ENCODE measurements around the gene KCTD10. TPM values are rescaled to one million over a fixed set of nuclear protein-coding genes. Genes with fewer than 3 reads are reported as not detected.

The KCTD10 gene
- total and polyA plus RNA-seq, 10 of the 15 experiments (the other 5 are each of a cell fraction or from before 2014, with no cell fraction given): 5.6 to 52.0 (median 34.2) TPM

GRCh38 chr12:109436188-109436560 is 40.9 kb downstream of the KCTD10 start:
- no peaks in the 10 kb centered on the region for H3K9me3 ChIP-seq (replicated peaks; ENCODE audit: control insufficient read depth, insufficient read depth, low read length)
- no peaks in the 10 kb centered on the region for H3K79me2 ChIP-seq (ENCODE audit: control insufficient read depth, insufficient read depth, low read length)
- no peak overlapping the region for H3K27ac ChIP-seq (ENCODE audit: control insufficient read depth, insufficient read depth)
- H2AFZ ChIP-seq (ENCODE audit: control insufficient read depth, low read depth, low read length): no peak overlapping the region
- H3K36me3 ChIP-seq (ENCODE audit: control insufficient read depth in 2 of 2, insufficient read depth in 2 of 2, low read length in 1 of 2): no peaks in the 10 kb centered on the region
- no peaks in the 10 kb centered on the region; the same call in 1 of the 2 replicates for H3K4me1 ChIP-seq (ENCODE audit: control insufficient read depth, insufficient read depth, low read length)
- no TSS peak for BruUV-seq (replicated peaks)
- no peak overlapping the region for H3K4me3 ChIP-seq
- SMC1A ChIA-PET (ENCODE audit: uncharacterized antibody, unreplicated experiment): no interaction called here
- H3K27me3 ChIP-seq (replicated peaks in 1 of 2; ENCODE audit: control insufficient read depth in 2 of 2, insufficient read depth in 2 of 2, low read length in 1 of 2): no peaks in the 10 kb centered on the region
- DNase-seq (ENCODE audit: low read depth, low spot score): no peak
- intact Hi-C loops (cut with micrococcal nuclease; ENCODE audit: unreplicated experiment): no loop called here
- no peak overlapping the region for H3K4me2 ChIP-seq (ENCODE audit: control insufficient read depth, insufficient read depth)
- TF ChIP-seq SREBF2 (IDR thresholded peaks at IDR 0.05; ENCODE audit: low read length) (no peak), HSF1 (IDR thresholded peaks at IDR 0.05; ENCODE audit: low read depth, low read length) (no peak), SPI1 (IDR thresholded peaks at IDR 0.05; ENCODE audit: borderline replicate concordance, insufficient read depth, low read depth, low read length) (no peak), EZH2 (IDR thresholded peaks at IDR 0.05; ENCODE audit: borderline replicate concordance, control insufficient read depth, low read depth, low read length) (no peak), WRNIP1 (IDR thresholded peaks at IDR 0.05; ENCODE audit: borderline replicate concordance, low read depth, low read length) (no peak), TARDBP (IDR thresholded peaks at IDR 0.05; ENCODE audit: borderline replicate concordance) (no peak), ZNF384 (IDR thresholded peaks at IDR 0.05; ENCODE audit: borderline replicate concordance, low read depth, low read length) (no peak), ZNF24 (IDR thresholded peaks at IDR 0.05) (no peak), NRF1 (conservative IDR thresholded peaks at IDR 0.05; ENCODE audit: low read depth, low read length) (no peak), RFX5 (IDR thresholded peaks at IDR 0.05; ENCODE audit: low read depth, low read length) (no peak), PAX8 (IDR thresholded peaks at IDR 0.05) (no peak)
- no peaks in the 10 kb centered on the region for H4K20me1 ChIP-seq (ENCODE audit: control insufficient read depth, insufficient read depth)
- no peak for ATAC-seq
- FAIRE-seq: no peak
- in situ Hi-C loops (cut with MboI): no loop called here
- RAD21 ChIA-PET (ENCODE audit: unreplicated experiment): no interaction called here
- no peak overlapping the region for H3K9ac ChIP-seq (ENCODE audit: control insufficient read depth, insufficient read depth, low read length)
- POLR2A ChIA-PET: no interaction called here
- CTCF ChIA-PET: interaction anchor here (1.7 kb wide), 1 partner anchor 8 kb away, joined by 6 read pairs; no protein-coding TSS in a partner anchor
- WGBS (ENCODE audit: insufficient coverage, insufficient replicate concordance, low lambda C conversion rate, missing lambda C conversion rate): 58% methylated on average over 7 of the region's 7 CpGs
